ENCODE results near the gene DRD3. TPM values are rescaled to one million over a fixed set of nuclear protein-coding genes. Genes with fewer than 3 reads are reported as not detected.
A peak's percentile ranks its signal among the peaks of the same experiment; 100 is the strongest.

The DRD3 gene
- total RNA-seq, 1 donor from 2014 or later = not detected

DNA sequence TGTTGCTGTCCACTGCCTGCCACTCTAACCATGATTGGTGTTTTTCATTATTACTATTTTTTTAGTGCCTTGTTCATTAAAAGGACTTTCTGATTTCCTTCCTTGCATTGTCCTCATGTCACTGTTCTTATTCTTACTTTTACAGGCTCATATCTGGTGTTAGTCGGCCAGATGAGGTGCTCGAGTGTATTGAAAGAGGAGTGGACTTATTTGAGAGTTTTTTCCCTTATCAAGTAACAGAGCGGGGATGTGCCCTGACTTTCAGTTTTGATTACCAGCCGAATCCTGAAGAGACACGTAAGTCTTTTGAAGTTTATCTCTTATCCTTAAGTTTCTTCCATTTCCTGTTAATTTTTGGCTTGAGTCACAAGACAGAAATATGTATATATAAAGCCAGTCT, 99.1 kb downstream of the DRD3 start:
- DNase-seq (ENCODE audit: low read depth, low spot score) = peak; percentile 61

DNA sequence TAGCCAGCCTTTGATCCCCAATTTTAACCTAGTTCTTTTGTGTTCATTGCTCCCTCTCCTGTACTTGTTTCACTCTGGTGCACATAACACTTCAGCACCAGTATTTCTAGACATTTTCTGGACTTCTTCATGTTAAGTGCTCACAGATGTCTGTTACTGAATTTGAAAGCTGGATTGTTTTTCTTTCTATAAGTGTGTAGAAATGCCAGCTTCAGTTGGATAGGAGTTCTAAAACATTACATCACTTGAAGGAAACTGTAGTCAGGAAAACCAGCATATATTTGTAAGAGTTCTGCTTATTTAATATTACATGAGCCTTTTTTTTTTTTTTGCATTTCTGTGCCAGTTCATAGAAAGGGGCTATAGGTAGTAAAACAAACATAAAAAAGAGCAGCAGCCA, 100.7 kb downstream of the DRD3 start:
- no peak for DNase-seq (ENCODE audit: low read depth, low spot score)

Other genes with a start within 250 kb of the DRD3 start
- 3.4 and 6.1 TPM in 2 replicates for gene ZDHHC23, start 231.0 kb downstream of the DRD3 start, total RNA-seq
- gene CCDC191, start 122.5 kb downstream of the DRD3 start, total RNA-seq = 1.3 TPM in 2 replicates
- 40.5 and 56.2 TPM in 2 replicates for gene QTRT2, start 122.3 kb downstream of the DRD3 start, total RNA-seq
- gene ZNF80, start 58.5 kb upstream of the DRD3 start, total RNA-seq = not detected in 2 replicates
- gene TIGIT, start 115.0 kb upstream of the DRD3 start, total RNA-seq = not detected in 2 replicates

Measured in pulmonary artery endothelial cell (primary cell).